KMS-11 (cell line): ENCODE measurements around the gene CORO1C.
A peak's percentile ranks its signal among the peaks of the same experiment; 100 is the strongest.

Experiments
- H2AFZ ChIP-seq: fragments of 200-600 bp; sonication (generic); 2 replicates; pipeline ENCODE4 v1.6.1; 2016; ENCODE audit warnings: antibody characterized with exemption, mixed run types, low read depth
- H3K27ac ChIP-seq: fragments of 200-600 bp; sonication (generic); 2 replicates; pipeline ENCODE4 v1.6.1; 2016; ENCODE audit warnings: mild to moderate bottlenecking, mixed run types
- H3K27me3 ChIP-seq: fragments of 200-600 bp; sonication (generic); 2 replicates; pipeline ENCODE4 v1.6.1; 2017; ENCODE audit warnings: mild to moderate bottlenecking, low read depth, mixed run types, moderate library complexity; ENCODE audit not compliant: insufficient read depth
- H3K36me3 ChIP-seq: fragments of 200-600 bp; sonication (generic); 2 replicates; pipeline ENCODE4 v1.6.1; 2017; ENCODE audit warnings: mild to moderate bottlenecking, mixed run types; ENCODE audit not compliant: insufficient read depth
- H3K4me1 ChIP-seq: fragments of 200-600 bp; sonication (generic); 2 replicates; pipeline ENCODE4 v1.6.1; 2016; ENCODE audit warnings: mild to moderate bottlenecking, low read depth, mixed run types; ENCODE audit not compliant: poor library complexity, severe bottlenecking
- H3K4me2 ChIP-seq: fragments of 200-600 bp; sonication (generic); 2 replicates; pipeline ENCODE4 v1.7.0; 2016; ENCODE audit warnings: mild to moderate bottlenecking, mixed run types
- H3K4me3 ChIP-seq: fragments of 200-600 bp; sonication (generic); IDR thresholded peaks from 2 replicates; pipeline ENCODE4 v1.6.1; 2017; ENCODE audit warnings: low read depth, low read length, mixed read lengths; ENCODE audit not compliant: insufficient read depth
- H3K79me2 ChIP-seq: fragments of 200-600 bp; sonication (generic); 2 replicates; pipeline ENCODE4 v1.6.1; 2016; ENCODE audit warnings: low read depth, mixed run types; ENCODE audit not compliant: insufficient read depth
- H3K9ac ChIP-seq: fragments of 200-600 bp; sonication (generic); 2 replicates; pipeline ENCODE4 v1.6.1; 2016; ENCODE audit warnings: mild to moderate bottlenecking, mixed run types
- H4K20me1 ChIP-seq: fragments of 200-600 bp; sonication (generic); 2 replicates; pipeline ENCODE4 v1.6.1; 2016; ENCODE audit warnings: mild to moderate bottlenecking, mixed run types; ENCODE audit not compliant: insufficient read depth
- TF ChIP-seq, protein P1 (sequence below): fragments of 200-600 bp; sonication (generic); conservative IDR thresholded peaks from 2 replicates; pipeline ENCODE4 v1.6.1; 2017; ENCODE audit warnings: low read depth, mild to moderate bottlenecking, antibody characterized with exemption, low read length, moderate library complexity, mixed read lengths

Gene CORO1C

DNA sequence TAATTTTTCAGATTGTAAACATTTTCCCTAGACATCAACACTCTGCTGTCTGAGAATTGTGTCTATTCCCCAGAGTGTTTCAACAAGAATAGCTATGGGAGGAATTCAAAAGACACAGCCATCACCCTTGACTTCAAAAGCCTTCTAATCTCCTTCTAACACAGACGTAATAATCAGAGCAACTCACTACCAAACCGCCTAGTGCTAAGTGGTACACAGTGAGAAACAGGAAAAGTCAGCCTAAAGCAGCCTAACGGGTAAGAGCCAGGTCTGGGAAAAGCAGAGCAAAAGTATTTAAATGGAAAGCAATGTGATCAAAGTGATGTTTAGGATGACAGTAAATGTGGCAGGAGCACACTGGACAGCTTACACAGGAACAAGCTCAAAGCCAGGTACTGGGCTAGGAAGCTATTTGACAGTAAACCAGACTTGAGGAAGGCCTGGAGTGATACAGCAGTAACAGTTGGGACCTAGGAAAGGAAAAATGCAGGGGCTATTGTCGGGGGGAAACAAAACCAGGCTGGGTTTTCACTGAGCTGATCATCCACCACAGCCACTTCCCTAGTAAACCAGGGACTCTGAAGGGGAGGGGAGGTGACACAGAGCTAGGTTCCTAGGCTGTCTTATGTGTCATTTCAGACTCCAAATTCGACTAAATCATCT is 29.4 kb downstream of the CORO1C start:
- Histone ChIP-seq H3K79me2 (peaks cover 91% of the 10 kb centered on the region; the same call in 1 of the 2 replicates), H3K4me3 (no peak overlapping the region), H3K4me2 (no peak overlapping the region), H2AFZ (no peak overlapping the region), H4K20me1 (no peaks in the 10 kb centered on the region), H3K27ac (no peak overlapping the region), H3K9ac (no peak overlapping the region), H3K27me3 (no peaks in the 10 kb centered on the region), H3K4me1 (peaks cover 57% of the 10 kb centered on the region), H3K36me3 (0 out of 2 replicates have a peak, but pooled peaks cover 3% of the 10 kb centered on the region)
- TF ChIP-seq, protein P1, sequence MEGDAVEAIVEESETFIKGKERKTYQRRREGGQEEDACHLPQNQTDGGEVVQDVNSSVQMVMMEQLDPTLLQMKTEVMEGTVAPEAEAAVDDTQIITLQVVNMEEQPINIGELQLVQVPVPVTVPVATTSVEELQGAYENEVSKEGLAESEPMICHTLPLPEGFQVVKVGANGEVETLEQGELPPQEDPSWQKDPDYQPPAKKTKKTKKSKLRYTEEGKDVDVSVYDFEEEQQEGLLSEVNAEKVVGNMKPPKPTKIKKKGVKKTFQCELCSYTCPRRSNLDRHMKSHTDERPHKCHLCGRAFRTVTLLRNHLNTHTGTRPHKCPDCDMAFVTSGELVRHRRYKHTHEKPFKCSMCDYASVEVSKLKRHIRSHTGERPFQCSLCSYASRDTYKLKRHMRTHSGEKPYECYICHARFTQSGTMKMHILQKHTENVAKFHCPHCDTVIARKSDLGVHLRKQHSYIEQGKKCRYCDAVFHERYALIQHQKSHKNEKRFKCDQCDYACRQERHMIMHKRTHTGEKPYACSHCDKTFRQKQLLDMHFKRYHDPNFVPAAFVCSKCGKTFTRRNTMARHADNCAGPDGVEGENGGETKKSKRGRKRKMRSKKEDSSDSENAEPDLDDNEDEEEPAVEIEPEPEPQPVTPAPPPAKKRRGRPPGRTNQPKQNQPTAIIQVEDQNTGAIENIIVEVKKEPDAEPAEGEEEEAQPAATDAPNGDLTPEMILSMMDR, result no peak

DNA sequence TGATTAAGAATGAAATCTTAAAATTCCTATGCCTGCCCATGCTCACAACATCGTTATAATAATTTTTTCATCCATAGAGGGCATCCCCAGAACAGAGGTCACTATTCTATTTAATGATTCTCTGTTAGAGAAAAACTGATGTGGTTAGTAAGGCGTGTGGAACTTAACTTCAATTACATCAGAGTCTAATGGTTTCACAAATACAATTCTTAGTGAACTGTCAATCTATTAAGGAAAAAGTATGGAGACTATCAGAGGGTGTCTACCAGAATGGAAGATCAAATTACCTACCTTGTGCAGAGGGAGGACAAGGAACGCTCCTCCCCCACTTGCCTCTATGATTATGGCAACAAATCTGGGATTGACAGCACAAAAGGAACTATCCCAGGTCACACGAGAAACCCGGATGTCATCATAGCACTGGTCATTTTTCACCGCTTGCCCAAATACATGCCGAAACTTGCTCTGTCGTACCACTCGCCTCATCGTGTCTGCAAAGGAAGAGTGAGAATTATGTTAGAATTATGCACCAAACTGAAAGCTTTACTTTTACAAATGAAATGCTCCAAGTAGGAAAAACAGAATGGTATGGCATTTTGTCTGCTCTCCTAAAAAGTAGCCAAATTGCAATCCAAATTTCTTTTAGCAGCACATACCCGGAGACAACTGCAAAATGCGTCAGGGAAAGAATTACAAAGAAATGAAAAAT is 30.3 kb downstream of the CORO1C start:
- H3K79me2 ChIP-seq, result peaks cover 89% of the 10 kb centered on the region
- H3K4me2 ChIP-seq, result no peak overlapping the region
- H3K36me3 ChIP-seq, result 0 out of 2 replicates have a peak, but pooled peaks cover 3% of the 10 kb centered on the region
- H3K27ac ChIP-seq, result no peak overlapping the region
- no peaks in the 10 kb centered on the region for H3K27me3 ChIP-seq
- no peak overlapping the region for H3K9ac ChIP-seq
- no peaks in the 10 kb centered on the region for H4K20me1 ChIP-seq
- H3K4me1 ChIP-seq, result peaks cover 60% of the 10 kb centered on the region
- no peak overlapping the region for H2AFZ ChIP-seq
- no peak overlapping the region for H3K4me3 ChIP-seq
- TF ChIP-seq, protein P1, result no peak

DNA sequence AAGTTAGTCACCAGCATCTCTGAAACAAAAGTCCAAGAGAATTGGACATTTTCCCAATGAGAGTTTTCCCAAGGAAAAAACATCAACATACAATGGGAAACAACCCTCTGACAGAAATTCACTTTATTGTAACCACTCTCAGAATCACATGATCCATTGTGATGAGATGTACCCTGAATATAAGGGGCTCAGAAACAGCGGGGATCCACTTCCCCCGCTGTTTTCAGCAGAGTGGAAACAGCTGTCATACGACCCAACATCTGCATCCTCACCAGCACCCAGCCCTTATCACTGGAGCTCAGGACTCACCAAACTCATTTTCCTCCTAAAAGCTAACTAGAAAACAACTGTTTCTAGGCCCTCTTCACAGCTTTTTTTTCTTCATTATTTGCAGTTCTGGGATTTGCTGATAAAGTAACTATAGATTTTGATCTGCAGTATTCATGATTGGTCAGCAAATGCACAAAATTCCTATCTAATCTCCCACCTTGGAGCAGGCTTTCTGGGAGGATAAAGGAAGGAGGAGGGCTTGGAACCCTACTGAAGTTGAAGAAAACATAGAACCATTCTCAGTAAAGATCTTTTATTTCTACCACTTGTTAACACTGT is 31.3 kb downstream of the CORO1C start:
- Histone ChIP-seq H3K36me3 (0 out of 2 replicates have a peak, but pooled peaks cover 3% of the 10 kb centered on the region), H2AFZ (no peak overlapping the region), H3K79me2 (peaks cover 90% of the 10 kb centered on the region), H3K27ac (no peak overlapping the region), H3K4me1 (peaks cover 69% of the 10 kb centered on the region), H3K4me3 (no peak overlapping the region), H4K20me1 (no peaks in the 10 kb centered on the region), H3K4me2 (no peak overlapping the region), H3K27me3 (no peaks in the 10 kb centered on the region), H3K9ac (no peak overlapping the region)
- TF ChIP-seq, protein P1, result no peak

DNA sequence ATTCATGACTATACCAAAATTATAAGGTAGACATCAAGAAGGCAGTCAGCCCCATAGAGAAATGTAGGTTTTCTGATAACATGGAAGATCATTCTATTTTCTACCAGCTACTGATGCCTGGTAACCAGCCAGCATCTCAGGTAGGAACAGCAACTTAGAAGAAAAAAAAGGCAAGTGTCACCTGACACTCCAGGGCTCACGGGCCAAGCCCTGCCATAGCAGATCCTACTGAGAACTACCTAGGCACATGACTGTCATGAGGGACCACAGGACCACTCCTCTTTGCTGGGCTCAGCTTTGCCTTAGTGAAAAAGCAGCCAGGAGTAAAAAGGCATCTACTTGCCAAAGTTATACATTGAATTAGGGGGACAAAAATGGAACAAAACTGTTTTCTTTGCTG is 33.4 kb downstream of the CORO1C start:
- H2AFZ ChIP-seq, result no peak overlapping the region
- TF ChIP-seq, protein P1, result no peak
- H3K9ac ChIP-seq, result no peak overlapping the region
- H3K4me2 ChIP-seq, result peak overlapping the region; percentile 78; the same call in 1 of the 2 replicates
- H3K36me3 ChIP-seq, result 0 out of 2 replicates have a peak, but pooled peaks cover 3% of the 10 kb centered on the region
- H3K4me3 ChIP-seq, result no peak overlapping the region
- H3K27ac ChIP-seq, result peak overlapping the region; percentile 65; the same call in 1 of the 2 replicates
- H3K27me3 ChIP-seq, result no peaks in the 10 kb centered on the region
- H3K4me1 ChIP-seq, result peaks cover 84% of the 10 kb centered on the region
- peaks cover 92% of the 10 kb centered on the region for H3K79me2 ChIP-seq
- no peaks in the 10 kb centered on the region for H4K20me1 ChIP-seq
